H1 (cell line): Measurements from ENCODE around the gene UBA6. TPM values are rescaled to one million over a fixed set of nuclear protein-coding genes. Genes with fewer than 3 reads are reported as not detected.

Experiments used
- CTCF ChIA-PET: fragments of 300-600 bp; sonication (Branson Sonifier 250); formaldehyde crosslinking; loops from one replicate; lab custom pipeline; 2021; ENCODE audit not compliant: partially characterized antibody; lab: Charles Lee
- POLR2A ChIA-PET: fragments of 300-600 bp; sonication (Branson Sonifier 250); formaldehyde crosslinking; loops from one replicate; lab custom pipeline; 2021; ENCODE audit warnings: inconsistent platforms; ENCODE audit not compliant: partially characterized antibody; lab: Charles Lee
- DNase-seq, 2 experiments: peaks; one replicate each; pipeline versions ENCODE4 v3.0.0 to v3.0.0-alpha.2; 2010 to 2022; ENCODE audit warnings: low spot score in 2 of 2, low read depth in 1 of 2, mixed read lengths in 1 of 2
- FAIRE-seq: peaks from 2 replicates; lab custom pipeline; 2011; peaks lifted over from hg19 to GRCh38; lab: Jason Lieb, UNC
- H2AFZ ChIP-seq: 2 replicates; pipeline ENCODE4 v1.8.1; 2012; ENCODE audit warnings: low read length, inconsistent platforms
- H2AK5ac ChIP-seq: 2 replicates; pipeline ENCODE4 v1.6.1; 2013; ENCODE audit warnings: low read depth, low read length
- H2BK120ac ChIP-seq: replicated peaks from 2 replicates; pipeline ENCODE3; 2013; ENCODE audit warnings: low read depth, low read length, inconsistent platforms
- H2BK12ac ChIP-seq: 2 replicates; pipeline ENCODE4 v1.6.1; 2013; ENCODE audit warnings: low read depth, low read length
- H2BK15ac ChIP-seq: 2 replicates; pipeline ENCODE4 v1.6.1; 2013; ENCODE audit warnings: low read length
- H2BK20ac ChIP-seq: 2 replicates; pipeline ENCODE4 v1.6.1; 2013; ENCODE audit warnings: low read length
- H2BK5ac ChIP-seq: 2 replicates; pipeline ENCODE4 v1.6.1; 2013; ENCODE audit warnings: low read depth, low read length
- H3K14ac ChIP-seq: 2 replicates; pipeline ENCODE4 v1.6.1; 2013; ENCODE audit warnings: inconsistent platforms; ENCODE audit not compliant: insufficient read length
- H3K18ac ChIP-seq: 2 replicates; pipeline ENCODE4 v1.6.1; 2013; ENCODE audit warnings: low read length; ENCODE audit errors: extremely low read depth
- H3K23ac ChIP-seq: 2 replicates; pipeline ENCODE4 v1.6.1; 2013; ENCODE audit warnings: inconsistent platforms; ENCODE audit not compliant: insufficient read length
- H3K23me2 ChIP-seq: 2 replicates; pipeline ENCODE4 v1.6.1; 2013; ENCODE audit warnings: low read depth, low read length
- H3K27ac ChIP-seq: 2 replicates; pipeline ENCODE4 v1.6.1; 2011; ENCODE audit warnings: low read depth, low read length, inconsistent platforms
- H3K27me3 ChIP-seq, 4 experiments: replicated peaks in 1 of 4; 1 replicate in 1 of 4; 2 replicates in 3 of 4; pipeline versions ENCODE4 v1.6.1 to v1.8.1; 2011 to 2013; ENCODE audit warnings: low read length in 3 of 4, mild to moderate bottlenecking in 3 of 4, inconsistent platforms in 2 of 4, mixed read lengths in 2 of 4, moderate library complexity in 1 of 4; ENCODE audit not compliant: control insufficient read depth in 3 of 4, insufficient read depth in 3 of 4; ENCODE audit errors: extremely low read depth in 1 of 4
- H3K36me3 ChIP-seq, 4 experiments: 2 replicates each; pipeline versions ENCODE4 v1.6.1 to v1.8.1; 2011 to 2013; ENCODE audit warnings: mild to moderate bottlenecking in 4 of 4, low read length in 3 of 4, moderate library complexity in 2 of 4, control low read depth in 1 of 4, inconsistent platforms in 1 of 4; ENCODE audit not compliant: insufficient read depth in 4 of 4, control insufficient read depth in 2 of 4
- H3K4ac ChIP-seq: replicated peaks from 2 replicates; pipeline ENCODE3; 2013; ENCODE audit warnings: low read length, low read depth, mixed read lengths, inconsistent platforms; ENCODE audit not compliant: insufficient read length
- H3K4me1 ChIP-seq, 4 experiments: replicated peaks in 1 of 4; 1 replicate in 1 of 4; 2 replicates in 3 of 4; pipeline versions ENCODE4 v1.6.1 to v1.8.1; 2011 to 2013; ENCODE audit warnings: low read length in 3 of 4, inconsistent platforms in 2 of 4, mixed read lengths in 1 of 4; ENCODE audit not compliant: insufficient read depth in 4 of 4, control insufficient read depth in 3 of 4
- H3K4me2 ChIP-seq, 2 experiments: 2 replicates each; pipeline versions ENCODE4 v1.6.1 to v1.8.1; 2011 to 2013; ENCODE audit warnings: low read depth in 2 of 2, low read length in 2 of 2, control low read depth in 1 of 2, inconsistent platforms in 1 of 2, mild to moderate bottlenecking in 1 of 2; ENCODE audit not compliant: insufficient read depth in 1 of 2
- H3K4me3 ChIP-seq, 4 experiments: fragments of 200-600, 300-600 bp in 1 of 4; sonication (generic), shearing (Covaris generic), sonication (Bioruptor Twin) in 1 of 4; 2 replicates each; pipeline versions ENCODE4 v1.5.1 to v1.8.1; 2011 to 2016; ENCODE audit warnings: low read length in 4 of 4, low read depth in 3 of 4, control low read depth in 2 of 4, inconsistent platforms in 2 of 4, mild to moderate bottlenecking in 2 of 4, mixed read lengths in 1 of 4, moderate library complexity in 1 of 4; ENCODE audit not compliant: insufficient read depth in 2 of 4; ENCODE audit errors: extremely low read depth in 1 of 4
- H3K56ac ChIP-seq: replicated peaks from 2 replicates; pipeline ENCODE3; 2013; ENCODE audit warnings: low read depth, mild to moderate bottlenecking, mixed read lengths, low read length, inconsistent platforms; ENCODE audit not compliant: insufficient read length
- H3K79me1 ChIP-seq: 2 replicates; pipeline ENCODE4 v1.6.1; 2013; ENCODE audit warnings: low read depth, low read length, control low read depth
- H3K79me2 ChIP-seq, 2 experiments: 2 replicates each; pipeline versions ENCODE4 v1.6.1 to v1.8.1; 2012 to 2013; ENCODE audit warnings: low read length in 2 of 2, mild to moderate bottlenecking in 2 of 2, inconsistent platforms in 1 of 2; ENCODE audit not compliant: insufficient read depth in 2 of 2, control insufficient read depth in 1 of 2
- H3K9ac ChIP-seq, 4 experiments: replicated peaks in 1 of 4; 1 replicate in 1 of 4; 2 replicates in 3 of 4; pipeline versions ENCODE4 v1.6.1 to v1.8.1; 2011 to 2013; ENCODE audit warnings: low read depth in 3 of 4, low read length in 3 of 4, control low read depth in 2 of 4, mild to moderate bottlenecking in 2 of 4, moderate library complexity in 2 of 4, inconsistent platforms in 1 of 4; ENCODE audit errors: extremely low read depth in 1 of 4
- H3K9me3 ChIP-seq, 2 experiments: 2 replicates each; pipeline versions ENCODE4 v1.6.1 to v1.8.1; 2012 to 2013; ENCODE audit warnings: mild to moderate bottlenecking in 2 of 2, moderate library complexity in 2 of 2, control low read depth in 1 of 2, inconsistent platforms in 1 of 2, low read depth in 1 of 2, low read length in 1 of 2, mixed read lengths in 1 of 2; ENCODE audit not compliant: insufficient read depth in 2 of 2
- H4K20me1 ChIP-seq, 2 experiments: replicated peaks in 1 of 2; 2 replicates each; pipeline versions ENCODE3 to v1.8.1; 2011 to 2013; ENCODE audit warnings: inconsistent platforms in 2 of 2, low read length in 2 of 2, mild to moderate bottlenecking in 1 of 2; ENCODE audit not compliant: insufficient read depth in 2 of 2, control insufficient read depth in 1 of 2
- H4K5ac ChIP-seq: 2 replicates; pipeline ENCODE4 v1.6.1; 2013; ENCODE audit warnings: low read length, low read depth, mixed read lengths, inconsistent platforms; ENCODE audit not compliant: insufficient read length
- H4K8ac ChIP-seq: 2 replicates; pipeline ENCODE4 v1.8.0; 2013; ENCODE audit warnings: mild to moderate bottlenecking, moderate library complexity, low read length, inconsistent platforms; ENCODE audit not compliant: insufficient read depth; ENCODE audit errors: extremely low read depth
- H4K91ac ChIP-seq: replicated peaks from 2 replicates; pipeline ENCODE3; 2013; ENCODE audit warnings: low read length, mixed read lengths, inconsistent platforms; ENCODE audit not compliant: insufficient read length
- BCL11A ChIP-seq, 2 experiments: IDR thresholded peaks; one replicate each; pipeline ENCODE4 v1.6.1; 2011; ENCODE audit warnings: low read depth in 2 of 2, low read length in 2 of 2, mild to moderate bottlenecking in 2 of 2
- CBX8 ChIP-seq: fragments of 300-800, 300-1000 bp; sonication (generic); IDR thresholded peaks from 2 replicates; pipeline ENCODE4 v1.7.1; 2016; ENCODE audit warnings: low read depth, low read length, borderline replicate concordance
- CEBPB ChIP-seq: IDR thresholded peaks from 2 replicates; pipeline ENCODE4 v1.6.1; 2012; ENCODE audit warnings: low read depth, low read length
- KDM1A ChIP-seq: fragments of 200-600, 300-600 bp; sonication (generic); IDR thresholded peaks from 2 replicates; pipeline ENCODE4 v1.7.1; 2016; ENCODE audit warnings: mild to moderate bottlenecking, low read length, borderline replicate concordance
- KDM4A ChIP-seq: IDR thresholded peaks from one replicate; pipeline ENCODE4 v1.7.1; 2012; ENCODE audit warnings: low read depth, mild to moderate bottlenecking, moderate library complexity, low read length, inconsistent platforms; ENCODE audit not compliant: severe bottlenecking
- KDM5A ChIP-seq: fragments of 200-600 bp; IDR thresholded peaks from 2 replicates; pipeline ENCODE4 v1.7.1; 2012; ENCODE audit warnings: mild to moderate bottlenecking, low read length, inconsistent platforms, mixed read lengths
- RAD21 ChIP-seq, 2 experiments: IDR thresholded peaks in 1 of 2; conservative IDR thresholded peaks in 1 of 2; 2 replicates each; pipeline ENCODE4 v1.6.1; 2011; ENCODE audit warnings: low read depth in 2 of 2, low read length in 2 of 2, improper control_type of control experiment in 1 of 2, inconsistent platforms in 1 of 2, mild to moderate bottlenecking in 1 of 2, moderate library complexity in 1 of 2
- TCF12 ChIP-seq: IDR thresholded peaks from 2 replicates; pipeline ENCODE4 v1.6.1; 2011; ENCODE audit warnings: low read depth, mild to moderate bottlenecking, low read length
- ZNF274 ChIP-seq: IDR thresholded peaks from 2 replicates; pipeline ENCODE4 v1.7.0; 2012; ENCODE audit warnings: low read length, borderline replicate concordance; ENCODE audit errors: extremely low read depth
- WGBS, 2 experiments: shearing (Covaris generic) in 1 of 2; methylation state at CpG; one replicate each; pipeline versions ENCODE4 v1.1.6 to v1.1.7; 2013 to 2015; ENCODE audit warnings: low lambda C conversion rate in 2 of 2, mixed read lengths in 2 of 2, inconsistent platforms in 1 of 2, low coverage in 1 of 2, missing lambda C conversion rate in 1 of 2; ENCODE audit not compliant: insufficient replicate concordance in 2 of 2, insufficient coverage in 1 of 2, insufficient read length in 1 of 2; ENCODE audit errors: extremely low coverage in 1 of 2, missing lambda C conversion rate in 1 of 2; 5-methylcytosine and 5-hydroxymethylcytosine counted together
- polyA plus RNA-seq, 7 experiments: library from polyadenylated mRNA; depleted of rRNA in 3 of 7; stranded (reverse) in 5 of 7; unstranded in 2 of 7; fragments of >200 nt in 5 of 7; fragments of 200-250 nt in 2 of 7; gene quantifications; 1 replicate in 5 of 7; 2 replicates in 1 of 7; 4 replicates in 1 of 7; pipeline versions ENCODE4 v1.2.1 to v1.2.3, GENCODE V29; 2011 to 2013; ENCODE audit warnings: missing spikeins in 2 of 7, mixed read lengths in 2 of 7
- total RNA-seq: library from RNA; stranded (reverse); fragmentation: NEBNext Ultra II Directional; extraction: Animal tissue kit (Norgen Biotek cat#: 25700); gene quantifications from 2 replicates; pipeline ENCODE4 v1.2.1, GENCODE V29; 2021
- TF ChIP-seq, protein P1 (sequence below): IDR thresholded peaks from 2 replicates; pipeline ENCODE4 v1.6.1; 2011; ENCODE audit warnings: low read depth, mild to moderate bottlenecking, low read length; ENCODE audit not compliant: insufficient read depth
- TF ChIP-seq, protein P2 (sequence below): IDR thresholded peaks from 2 replicates; pipeline ENCODE4 v1.6.1; 2011; ENCODE audit warnings: low read length, improper control_type of control experiment

The UBA6 gene
- total and polyA plus RNA-seq, 2 of the 8 experiments (the other 6 are each of a cell fraction or from before 2014, with no cell fraction given) = 17.4 to 74.3 TPM

DNA sequence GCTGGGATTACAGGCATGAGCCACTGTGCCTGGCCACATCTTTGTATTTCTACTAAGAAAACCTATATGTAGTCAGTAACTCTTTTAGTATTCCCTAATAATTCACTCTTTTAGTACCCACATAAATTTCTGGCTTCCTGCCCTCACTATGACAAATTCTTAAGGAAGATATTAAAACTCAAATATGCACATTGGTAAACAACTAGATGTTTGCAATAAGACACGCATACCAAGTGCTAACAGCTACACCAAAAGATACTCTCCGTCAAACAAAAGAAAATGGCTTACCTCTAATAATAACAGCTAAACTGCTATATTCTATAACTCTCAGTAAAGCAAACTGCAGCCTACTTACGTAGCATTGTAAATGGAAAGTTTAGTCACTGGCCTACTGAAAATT, 6.3 kb downstream of the UBA6 start:
- H3K56ac ChIP-seq = no peak overlapping the region
- no peak overlapping the region for H2BK5ac ChIP-seq
- no peak overlapping the region for H3K4ac ChIP-seq
- no peak overlapping the region for H3K4me2 ChIP-seq
- no peak overlapping the region for H2BK20ac ChIP-seq
- no peak overlapping the region for H2AK5ac ChIP-seq
- H3K27me3 ChIP-seq = no peaks in the 10 kb centered on the region
- H3K9ac ChIP-seq = no peak overlapping the region
- DNase-seq (no peak), FAIRE-seq (no peak)
- no peak overlapping the region for H2BK120ac ChIP-seq
- H3K18ac ChIP-seq = no peak overlapping the region
- no peak overlapping the region for H4K5ac ChIP-seq
- H3K23me2 ChIP-seq = no peaks in the 10 kb centered on the region
- no peak overlapping the region for H4K8ac ChIP-seq
- ChIA-PET CTCF (interaction anchor here (0.8 to 1.4 kb wide), 2 partner anchors 18 to 20 kb away, joined by 3 read pairs; no protein-coding TSS in a partner anchor), POLR2A (no interaction called here)
- no peak overlapping the region for H3K27ac ChIP-seq
- no peak overlapping the region for H3K23ac ChIP-seq
- H3K36me3 ChIP-seq = peaks cover 0 to 10% (median 6%) of the 10 kb centered on the region in 4 experiments; a peak in 5 of 8 replicates
- peaks cover 3 to 50% of the 10 kb centered on the region in 2 experiments for H3K79me2 ChIP-seq
- whole genome bisulfite sequencing, 2 experiments = 94% methylated on average over 3 of the region's 3 CpGs; no CpG with 5 or more reads in 1 of the 2 experiments
- H3K4me1 ChIP-seq = no peaks in the 10 kb centered on the region; a peak in 1 of 7 replicates
- H3K9me3 ChIP-seq = no peaks in the 10 kb centered on the region
- peaks cover 6% of the 10 kb centered on the region for H3K79me1 ChIP-seq
- TF ChIP-seq, protein P1, sequence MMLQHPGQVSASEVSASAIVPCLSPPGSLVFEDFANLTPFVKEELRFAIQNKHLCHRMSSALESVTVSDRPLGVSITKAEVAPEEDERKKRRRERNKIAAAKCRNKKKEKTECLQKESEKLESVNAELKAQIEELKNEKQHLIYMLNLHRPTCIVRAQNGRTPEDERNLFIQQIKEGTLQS = no peak
- TF ChIP-seq BCL11A (IDR thresholded peaks at IDR 0.05; ENCODE audit: low read depth in 2 of 2, low read length in 2 of 2) (no peak), KDM1A (no peak), KDM5A (no peak), ZNF274 (no peak), KDM4A (no peak), TCF12 (no peak), CBX8 (no peak), RAD21 (IDR thresholded peaks at IDR 0.05 in 1 of 2, conservative IDR thresholded peaks at IDR 0.05 in 1 of 2; ENCODE audit: low read depth in 2 of 2, low read length in 2 of 2) (no peak), CEBPB (no peak)
- TF ChIP-seq, protein P2, sequence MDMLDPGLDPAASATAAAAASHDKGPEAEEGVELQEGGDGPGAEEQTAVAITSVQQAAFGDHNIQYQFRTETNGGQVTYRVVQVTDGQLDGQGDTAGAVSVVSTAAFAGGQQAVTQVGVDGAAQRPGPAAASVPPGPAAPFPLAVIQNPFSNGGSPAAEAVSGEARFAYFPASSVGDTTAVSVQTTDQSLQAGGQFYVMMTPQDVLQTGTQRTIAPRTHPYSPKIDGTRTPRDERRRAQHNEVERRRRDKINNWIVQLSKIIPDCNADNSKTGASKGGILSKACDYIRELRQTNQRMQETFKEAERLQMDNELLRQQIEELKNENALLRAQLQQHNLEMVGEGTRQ = no peak
- no peak overlapping the region for H3K14ac ChIP-seq
- H4K91ac ChIP-seq = no peak overlapping the region
- H3K4me3 ChIP-seq = no peak overlapping the region
- H2AFZ ChIP-seq = no peak overlapping the region
- no peak overlapping the region for H2BK15ac ChIP-seq
- peaks cover 1 to 2% of the 10 kb centered on the region in 2 experiments for H4K20me1 ChIP-seq
- H2BK12ac ChIP-seq = no peak overlapping the region
